GM18507 (cell line): ENCODE data around the gene MAP7D3.
"Not testable (repeated sequence)": the region's sequence is repeated elsewhere in the genome, so short reads cannot be mapped to it uniquely, and the experiment has no call there.

Experiments used
- DNase-seq: peaks from one replicate; pipeline ENCODE4 v3.0.0; 2011; ENCODE audit warnings: low read depth; ENCODE audit not compliant: insufficient read length; ENCODE audit errors: extremely low spot score
- FAIRE-seq: peaks from 2 replicates; lab custom pipeline; 2011; peaks lifted over from hg19 to GRCh38; lab: Jason Lieb, UNC

MAP7D3 gene

GRCh38 chrX:136190038-136190713 lies 61.0 kb downstream of the MAP7D3 start:
- DNase-seq (no peak), FAIRE-seq (no peak)

DNA sequence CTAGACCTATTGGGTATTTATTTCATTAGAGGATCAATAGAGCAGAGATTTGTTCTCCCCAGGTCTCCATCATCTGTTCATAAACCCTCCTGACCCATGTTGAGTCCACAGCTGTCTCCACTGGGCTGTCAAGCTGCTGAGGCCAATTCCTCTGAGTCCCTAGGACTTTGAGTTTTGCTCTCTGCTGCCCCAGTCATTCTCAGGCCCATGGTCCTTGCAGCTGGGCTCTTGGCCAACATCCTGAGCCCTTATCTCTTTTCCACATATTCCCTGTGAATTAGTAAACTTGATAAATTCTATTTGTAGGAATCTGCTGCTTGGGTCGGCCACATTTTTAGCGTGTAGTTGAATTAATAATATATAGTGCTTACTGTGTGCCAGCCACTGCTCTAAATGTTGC lies 62.0 kb downstream of the MAP7D3 start:
- FAIRE-seq: no peak
- no peak for DNase-seq

DNA sequence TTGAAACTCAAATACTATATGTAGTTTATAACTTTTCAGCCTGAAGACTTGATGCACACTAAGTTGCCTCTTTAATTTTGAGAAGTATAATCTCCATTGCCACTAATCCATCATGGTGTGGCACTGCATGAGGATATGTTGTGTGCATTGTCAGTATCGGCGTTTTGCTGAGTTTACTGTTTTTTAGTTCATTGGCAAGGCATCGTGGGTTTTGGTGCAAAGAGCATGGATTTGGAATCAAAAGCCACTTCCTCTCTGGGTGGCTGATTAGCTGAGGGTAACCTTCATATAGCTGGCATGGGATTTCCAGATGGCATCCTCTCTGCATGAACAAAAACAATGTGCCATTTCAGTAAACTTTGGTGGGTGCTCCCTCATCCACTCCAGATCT lies 65.2 kb downstream of the MAP7D3 start:
- no peak for FAIRE-seq
- no peak for DNase-seq

DNA sequence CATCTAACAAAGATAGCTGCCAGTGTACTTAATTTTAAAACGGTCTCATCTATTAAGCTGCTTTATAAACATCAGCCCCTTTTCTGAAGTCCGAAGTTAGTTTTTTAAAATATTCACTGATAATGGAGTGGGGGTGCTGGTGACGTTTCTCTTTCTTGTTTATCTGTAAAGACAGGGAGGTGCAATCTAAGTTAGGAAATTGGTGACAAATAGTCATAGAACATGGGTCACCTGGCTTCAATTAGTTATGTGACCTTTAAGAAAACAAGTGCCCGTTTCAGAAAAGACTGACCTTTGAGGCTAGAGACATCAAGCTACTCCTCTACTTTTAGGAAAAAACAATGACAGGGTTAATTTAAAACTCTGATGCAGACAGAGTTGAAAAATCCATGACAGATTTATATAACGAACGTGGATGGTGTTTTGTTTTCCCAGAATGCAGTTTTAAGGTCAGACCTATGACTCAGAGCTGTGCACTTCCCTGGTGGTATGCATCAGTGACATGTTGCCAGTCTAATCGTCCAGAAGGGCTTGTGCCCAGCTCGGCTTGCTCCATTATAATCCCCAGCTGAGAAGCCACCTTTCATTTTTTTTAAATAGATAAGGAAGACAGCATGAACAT lies 65.7 kb downstream of the MAP7D3 start:
- DNase-seq: no peak
- FAIRE-seq: no peak

GRCh38 chrX:136183917-136184316 lies 67.3 kb downstream of the MAP7D3 start:
- FAIRE-seq (no peak), DNase-seq (no peak)

DNA sequence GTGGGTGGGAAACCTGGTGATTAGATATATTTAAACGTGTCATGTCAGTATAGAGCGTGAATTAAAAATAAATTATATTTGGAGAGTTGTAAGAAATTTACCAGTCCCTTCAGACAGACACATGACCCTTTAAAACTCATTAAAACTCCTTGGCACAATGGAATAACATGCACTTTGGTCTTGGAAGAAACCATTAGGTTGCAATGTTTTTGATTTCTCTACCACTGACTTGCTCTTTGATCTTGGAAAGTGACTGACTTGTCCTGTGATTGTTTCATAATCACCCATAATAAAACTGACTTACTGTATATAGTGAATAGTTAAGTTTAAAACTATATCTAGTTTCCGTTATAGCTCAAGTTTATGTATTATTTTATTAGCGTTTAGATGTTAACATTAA lies 68.0 kb downstream of the MAP7D3 start:
- FAIRE-seq: no peak
- DNase-seq: no peak

GRCh38 chrX:136182414-136182813 lies 68.8 kb downstream of the MAP7D3 start:
- DNase-seq (no peak), FAIRE-seq (no peak)

DNA sequence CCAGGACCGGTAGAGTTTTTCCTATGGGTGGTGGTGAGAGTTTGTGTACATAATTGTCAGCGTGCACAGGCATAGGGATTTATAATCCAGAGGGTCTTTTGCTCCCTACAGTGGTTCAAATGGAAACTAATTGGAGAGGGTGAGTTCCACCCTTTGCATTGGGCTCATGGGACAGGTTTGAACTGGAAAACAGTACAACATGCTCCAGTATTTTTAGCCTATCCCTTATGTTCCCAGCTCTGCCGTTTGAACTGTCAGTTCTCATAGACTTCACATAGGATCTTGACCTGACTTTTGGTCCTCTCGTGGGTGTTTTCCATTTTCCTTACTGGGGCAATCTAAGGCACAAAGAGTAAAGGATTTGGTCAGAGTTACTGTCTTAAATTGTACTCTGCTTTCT lies 72.1 kb downstream of the MAP7D3 start:
- no peak for FAIRE-seq
- DNase-seq: no peak

DNA sequence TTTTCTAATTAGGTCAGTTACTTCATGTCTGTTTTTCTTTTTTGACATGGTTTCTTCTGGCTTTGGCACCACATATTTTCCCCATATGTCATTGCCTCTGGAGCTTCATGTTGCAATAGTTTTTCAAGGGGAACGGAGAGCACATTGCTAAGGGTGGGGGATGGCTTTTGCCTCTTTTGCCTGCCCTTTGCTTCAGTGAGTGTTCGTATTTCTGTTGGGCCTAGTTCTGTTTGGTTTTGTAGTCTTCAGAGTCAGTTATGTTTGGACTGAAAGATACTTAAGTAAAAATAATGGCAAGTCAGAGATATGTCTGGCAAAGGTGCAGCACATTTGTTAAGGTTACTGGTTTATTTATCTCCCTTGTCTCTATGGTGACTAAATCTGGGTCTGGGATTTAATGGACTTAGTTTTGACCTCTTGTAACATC lies 74.8 kb downstream of the MAP7D3 start:
- DNase-seq: no peak
- FAIRE-seq: no peak

- FAIRE-seq (no peak), DNase-seq (no peak)
Observed at GRCh38 chrX:136171420-136171819, 79.8 kb downstream of the MAP7D3 start.

- DNase-seq: no peak
- no peak for FAIRE-seq
Observed at GRCh38 chrX:136170139-136170800, 80.9 kb downstream of the MAP7D3 start.

- DNase-seq (no peak), FAIRE-seq (no peak)
Observed at GRCh38 chrX:136168929-136169735, 82.1 kb downstream of the MAP7D3 start.

DNA sequence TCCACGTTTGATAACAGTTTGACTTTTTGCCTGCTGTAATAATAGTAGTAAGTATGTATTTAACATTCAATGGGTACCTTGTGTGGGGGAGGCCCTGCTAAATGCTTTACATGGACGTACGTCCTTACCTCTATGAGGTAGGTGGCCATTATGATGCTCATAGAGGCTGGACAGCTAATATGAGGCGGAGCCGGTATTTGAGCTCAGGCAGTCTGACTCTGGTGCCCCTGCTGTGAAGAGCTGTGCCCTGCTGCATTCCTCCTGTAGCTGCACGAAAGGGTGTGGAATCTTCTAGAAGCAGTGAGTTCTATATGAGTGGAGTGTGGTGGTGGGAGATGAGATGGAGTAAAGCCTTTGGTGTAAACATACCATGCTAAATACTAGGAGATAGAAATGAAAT lies 83.2 kb downstream of the MAP7D3 start:
- DNase-seq, FAIRE-seq: not testable (repeated sequence)

- DNase-seq (no peak), FAIRE-seq (no peak)
Observed at GRCh38 chrX:136166221-136166855, 84.9 kb downstream of the MAP7D3 start.

- FAIRE-seq: no peak
- no peak for DNase-seq
Observed at GRCh38 chrX:136165406-136165805, 85.8 kb downstream of the MAP7D3 start.

DNA sequence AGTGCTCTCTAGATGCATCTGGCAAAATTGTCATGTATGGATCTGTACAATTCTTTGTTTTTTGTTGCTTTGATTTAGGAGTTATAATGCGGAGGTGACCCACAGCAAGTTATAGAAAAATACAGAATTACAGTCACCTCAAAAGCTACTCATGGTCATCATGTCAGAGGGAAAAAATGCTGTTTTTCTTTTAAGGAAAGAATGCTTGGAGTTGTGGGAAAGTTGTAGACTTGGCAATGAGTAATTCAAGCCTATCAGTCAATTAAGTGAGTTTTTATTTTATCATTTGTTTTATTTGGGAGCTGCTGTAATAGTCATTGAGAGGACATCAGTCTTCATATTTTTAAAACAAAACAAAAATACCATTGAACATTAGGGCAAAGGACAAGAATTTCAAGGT lies 87.5 kb downstream of the MAP7D3 start:
- no peak for DNase-seq
- FAIRE-seq: no peak
